OCI-LY7 (cell line): ENCODE data around the gene ZDHHC3.

ENCODE experiments used
- CTCF ChIP-seq: fragments of 200-600 bp; sonication (generic); conservative IDR thresholded peaks from 2 replicates; pipeline ENCODE4 v1.5.1; 2014; ENCODE audit warnings: mild to moderate bottlenecking, antibody characterized with exemption, low read length, moderate library complexity, mixed read lengths
- EZH2phosphoT487 ChIP-seq: fragments of 200-600 bp; sonication (generic); IDR thresholded peaks from 2 replicates; pipeline ENCODE4 v1.6.1; 2018; ENCODE audit warnings: low read depth, borderline replicate concordance, mild to moderate bottlenecking, mixed run types, antibody characterized with exemption, low read length, moderate library complexity, mixed read lengths

- TF ChIP-seq CTCF (no peak), EZH2phosphoT487 (no peak)
These were observed 45.7 kb upstream of the ZDHHC3 start for GRCh38 chr3:45021524-45022297.
